GM19035 (cell line): Measurements from ENCODE around the gene ASPN.
"Not testable (repeated sequence)": the region's sequence is repeated elsewhere in the genome, so short reads cannot be mapped to it uniquely, and the experiment has no call there.

ENCODE experiments used
- ATAC-seq: cut with Tn5 transposase; IDR thresholded peaks from one replicate; pipeline ENCODE4 v1.9.1; 2021; ENCODE audit not compliant: unreplicated experiment

Gene ASPN

GRCh38 chr9:92422611-92423338 is 59.5 kb downstream of the ASPN start:
- ATAC-seq, result no peak

GRCh38 chr9:92414566-92414965 is 67.7 kb downstream of the ASPN start:
- no peak for ATAC-seq

- ATAC-seq, result not testable (repeated sequence)
These were observed 71.1 kb downstream of the ASPN start for GRCh38 chr9:92411157-92411556.

GRCh38 chr9:92408747-92409478 is 73.4 kb downstream of the ASPN start:
- no peak for ATAC-seq

GRCh38 chr9:92407818-92408217 is 74.5 kb downstream of the ASPN start:
- no peak for ATAC-seq

GRCh38 chr9:92406477-92406876 is 75.8 kb downstream of the ASPN start:
- no peak for ATAC-seq
